DMS53 (cell line): Measurements from ENCODE around the gene C16orf78.
"Not testable (repeated sequence)": the region's sequence is repeated elsewhere in the genome, so short reads cannot be mapped to it uniquely, and the experiment has no call there.

Experiments used
- DNase-seq: peaks from one replicate; lab custom pipeline; 2025; lab: John Stamatoyannopoulos, UW

C16orf78 gene

GRCh38 chr16:49349446-49350168 is 24.0 kb upstream of the C16orf78 start:
- no peak for DNase-seq

DNA sequence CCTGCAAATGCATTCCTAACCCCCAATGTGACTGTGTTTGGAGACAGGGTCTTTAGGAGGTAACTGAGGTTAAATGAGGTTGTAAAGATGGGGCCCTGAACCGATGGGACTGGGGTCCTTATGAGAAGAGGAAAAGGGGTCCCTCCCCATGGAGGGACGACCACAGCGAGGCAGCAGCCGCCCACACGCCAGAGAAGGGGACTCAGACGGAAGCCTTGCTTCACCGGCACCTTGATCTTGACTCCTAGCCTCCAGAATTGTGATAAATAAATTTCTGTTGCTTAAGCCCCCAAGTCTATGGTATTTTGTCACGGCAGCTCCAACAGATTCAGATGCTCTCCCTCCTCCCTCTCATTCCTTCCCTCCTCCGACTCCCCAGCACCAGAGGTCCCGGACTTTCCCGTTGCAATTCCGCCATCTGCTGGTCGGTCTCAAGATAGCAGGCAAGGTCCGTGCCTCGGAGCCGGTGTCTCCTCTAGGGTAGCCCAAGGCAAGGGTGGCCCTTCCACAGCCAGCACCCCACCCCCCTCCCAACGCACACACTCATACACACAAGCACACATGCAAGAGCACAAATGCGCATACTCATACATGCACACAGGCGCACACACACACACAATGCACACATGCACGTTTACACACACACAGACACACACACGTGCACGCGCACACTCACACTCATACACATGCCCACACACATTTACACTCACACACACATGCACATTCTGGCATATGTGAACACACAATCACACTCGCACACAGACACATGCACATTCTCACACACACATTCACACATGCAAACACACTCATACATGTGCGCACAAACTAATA is 23.1 kb upstream of the C16orf78 start:
- DNase-seq = peak; percentile 57

DNA sequence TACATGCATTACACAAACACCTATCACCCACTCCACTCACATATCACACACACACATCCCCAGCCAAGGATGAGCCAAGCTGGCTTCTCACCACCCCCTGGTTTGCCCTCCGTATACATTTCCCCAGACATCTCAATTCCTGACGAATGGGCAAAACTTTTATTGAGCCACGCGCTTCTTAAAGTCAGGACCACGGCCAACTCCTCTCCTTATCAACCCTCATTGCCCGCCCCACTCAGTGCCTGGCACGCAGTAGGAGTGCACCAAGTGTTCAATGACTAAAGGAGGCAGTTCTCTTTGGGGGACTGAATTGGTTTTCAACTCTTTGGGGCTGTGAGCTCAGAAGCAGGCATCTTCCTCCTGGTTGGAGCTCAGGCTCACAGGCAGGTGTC is 22.5 kb upstream of the C16orf78 start:
- no peak for DNase-seq

GRCh38 chr16:49352892-49353291 is 20.7 kb upstream of the C16orf78 start:
- peak; percentile 11 for DNase-seq

DNA sequence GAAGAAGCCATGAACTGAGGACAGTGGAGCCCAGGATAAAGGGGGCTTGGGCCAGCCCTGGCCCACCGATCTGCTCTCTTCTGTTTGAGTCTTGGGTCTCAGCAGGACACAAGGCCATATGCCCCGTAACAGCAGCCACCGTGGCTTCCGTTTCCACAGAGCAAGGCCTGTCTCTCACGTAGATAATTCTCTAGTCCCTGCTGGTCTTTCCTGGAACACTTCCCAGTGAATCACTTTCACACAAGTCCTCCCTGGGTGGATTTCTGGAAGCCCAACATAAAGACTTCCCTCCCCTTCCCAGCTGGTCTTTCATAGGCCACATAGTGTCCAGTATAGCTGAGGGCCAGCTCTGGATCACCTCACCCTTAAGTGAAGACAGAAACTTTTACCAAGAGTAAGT is 19.9 kb upstream of the C16orf78 start:
- no peak for DNase-seq

- DNase-seq = no peak
These were observed 19.5 kb upstream of the C16orf78 start for GRCh38 chr16:49354101-49354500.

DNA sequence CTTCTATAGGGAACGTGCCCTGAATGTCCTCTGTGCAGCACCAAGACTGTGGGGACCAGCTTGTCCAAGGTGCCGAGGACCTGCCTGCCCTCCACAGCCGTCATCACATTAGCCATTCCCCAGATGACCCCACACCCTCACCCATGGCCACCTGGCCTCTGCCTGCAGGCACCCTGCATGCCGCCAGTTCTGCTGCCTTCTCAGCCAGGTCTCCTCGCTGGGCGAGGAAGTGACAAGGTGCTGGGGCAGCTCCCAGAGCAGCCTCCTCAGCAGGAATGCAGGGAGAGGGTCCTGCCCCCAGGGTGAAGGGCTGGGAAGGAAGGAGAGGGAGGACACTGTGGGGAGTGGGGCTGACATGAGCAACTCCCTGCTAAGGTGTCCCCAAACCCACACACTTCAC is 18.6 kb upstream of the C16orf78 start:
- no peak for DNase-seq

DNA sequence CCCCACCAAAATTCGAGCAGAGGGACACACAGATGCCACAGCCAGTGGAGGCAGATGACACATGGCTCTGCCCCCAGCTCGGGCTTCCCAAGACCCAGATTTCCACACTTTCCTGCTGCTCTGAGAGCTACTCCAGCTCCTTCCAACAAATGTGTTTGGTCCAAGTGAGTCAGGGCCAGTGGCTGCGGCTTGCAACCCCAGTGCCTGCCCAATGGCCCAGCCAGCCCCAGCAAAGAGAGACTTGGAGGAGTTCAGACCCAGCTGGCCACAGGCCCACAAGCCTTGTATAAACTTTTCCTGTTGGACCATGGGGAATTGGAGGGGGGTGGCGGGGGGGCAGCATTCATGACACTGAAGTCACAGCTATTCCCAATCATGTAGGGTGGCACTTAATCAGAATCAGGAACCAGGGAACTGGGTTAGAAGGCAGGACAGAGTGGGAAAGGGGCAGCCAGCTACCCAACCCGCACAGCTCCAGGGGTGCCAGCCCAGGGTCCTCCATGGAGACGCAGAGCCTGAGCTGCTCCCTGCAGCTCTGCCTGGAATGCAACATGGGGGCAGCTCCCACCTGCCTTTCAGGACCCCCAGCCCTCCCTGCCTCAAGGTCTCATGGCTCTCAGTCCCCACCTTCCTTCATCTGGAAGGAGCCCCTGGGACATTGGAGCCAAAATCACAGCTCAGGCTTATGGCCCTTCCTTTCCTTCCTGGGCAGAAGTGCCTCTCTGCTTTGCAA is 17.5 kb upstream of the C16orf78 start:
- DNase-seq = no peak

- DNase-seq = peak; percentile 4
These were observed 16.7 kb upstream of the C16orf78 start for GRCh38 chr16:49356728-49357488.

DNA sequence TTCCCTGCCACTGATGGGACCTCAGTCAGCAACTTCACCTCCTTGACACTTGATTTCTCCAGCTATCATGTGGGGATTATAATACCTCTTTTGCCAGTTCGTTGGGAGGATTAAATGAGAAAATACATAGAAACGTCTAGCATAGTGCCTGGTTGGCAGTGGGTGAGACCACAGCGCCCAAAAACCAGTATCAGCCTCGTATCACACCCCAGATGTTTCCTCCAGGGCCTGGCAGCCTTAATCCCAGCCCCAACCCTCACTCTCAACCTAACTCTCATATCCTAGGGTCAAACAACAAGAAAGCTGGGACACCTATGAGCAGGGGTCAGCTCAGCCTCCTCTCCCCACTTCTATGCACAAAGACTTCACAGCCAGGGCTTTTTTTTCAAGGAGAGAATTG is 14.0 kb upstream of the C16orf78 start:
- DNase-seq = no peak

DNA sequence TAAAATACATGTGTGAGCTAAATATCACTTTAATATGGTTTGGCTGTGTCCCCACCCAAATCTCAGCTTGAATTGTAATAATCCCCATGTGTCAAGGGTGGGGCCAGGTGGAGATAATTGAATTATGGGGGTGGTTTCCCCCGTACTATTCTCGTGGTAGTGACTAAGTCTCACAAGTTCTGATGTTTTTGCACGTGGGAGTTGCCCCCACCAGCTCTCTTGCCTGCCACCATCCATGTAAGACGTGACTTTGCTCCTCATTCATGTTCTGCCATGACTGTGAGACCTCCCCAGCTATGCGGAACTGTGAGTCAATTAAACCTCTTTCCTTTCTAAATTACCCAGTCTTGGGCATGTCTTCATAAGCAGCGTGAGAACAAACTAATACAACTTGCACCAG is 11.9 kb upstream of the C16orf78 start:
- not testable (repeated sequence) for DNase-seq

GRCh38 chr16:49362230-49362629 is 11.4 kb upstream of the C16orf78 start:
- DNase-seq = no peak

- no peak for DNase-seq
These were observed 7.7 kb upstream of the C16orf78 start for GRCh38 chr16:49365711-49366509.

DNA sequence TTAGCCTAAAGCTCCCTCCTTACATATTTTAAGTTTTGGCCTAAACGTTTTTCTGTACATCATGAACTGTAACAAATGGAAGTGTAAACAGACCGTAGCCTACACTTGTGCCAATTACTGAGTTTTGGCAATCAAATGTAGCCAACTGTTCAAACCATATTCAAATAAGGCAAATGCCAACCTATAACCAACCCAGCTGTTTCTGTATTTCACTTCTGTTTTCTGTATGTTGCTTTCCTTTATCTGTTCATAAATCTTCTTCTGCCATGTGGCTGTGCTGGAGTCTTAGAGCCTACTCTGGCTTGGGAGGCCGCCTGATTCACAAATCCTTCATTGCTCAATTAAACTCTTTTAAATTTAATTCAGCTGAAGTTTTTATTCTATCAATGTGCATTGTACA is 6.9 kb upstream of the C16orf78 start:
- no peak for DNase-seq

GRCh38 chr16:49369651-49370611 is 3.7 kb upstream of the C16orf78 start:
- DNase-seq = no peak

GRCh38 chr16:49376206-49376605 is 2.6 kb downstream of the C16orf78 start:
- DNase-seq = no peak

DNA sequence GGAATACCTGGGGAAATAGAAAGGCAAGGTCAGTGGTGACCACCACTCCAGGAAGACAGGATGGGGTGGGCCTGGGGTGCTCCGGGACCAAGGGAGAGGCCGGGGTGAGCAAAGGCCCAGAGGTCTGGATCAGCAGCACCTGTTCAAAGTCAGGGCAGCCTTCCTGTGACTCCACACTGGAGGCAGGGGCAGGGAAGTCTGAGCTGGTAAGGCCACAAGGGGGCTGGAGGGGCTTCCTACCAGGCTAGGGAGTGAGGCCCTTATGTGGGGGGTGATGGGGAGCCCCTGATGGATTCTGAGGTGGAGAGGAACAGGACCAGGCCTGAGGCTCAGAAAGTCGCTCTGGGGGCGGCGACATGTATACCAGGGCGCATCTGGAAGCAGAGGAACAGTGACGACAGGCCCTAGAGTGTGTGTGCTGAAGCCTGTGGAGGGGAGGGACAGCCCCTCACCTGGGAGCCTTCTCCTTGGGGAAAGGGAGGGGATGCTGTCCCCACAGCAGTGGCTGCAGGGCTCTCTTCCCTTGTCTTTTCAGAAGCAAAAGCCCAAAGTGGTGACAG is 3.7 kb downstream of the C16orf78 start:
- DNase-seq = no peak

DNA sequence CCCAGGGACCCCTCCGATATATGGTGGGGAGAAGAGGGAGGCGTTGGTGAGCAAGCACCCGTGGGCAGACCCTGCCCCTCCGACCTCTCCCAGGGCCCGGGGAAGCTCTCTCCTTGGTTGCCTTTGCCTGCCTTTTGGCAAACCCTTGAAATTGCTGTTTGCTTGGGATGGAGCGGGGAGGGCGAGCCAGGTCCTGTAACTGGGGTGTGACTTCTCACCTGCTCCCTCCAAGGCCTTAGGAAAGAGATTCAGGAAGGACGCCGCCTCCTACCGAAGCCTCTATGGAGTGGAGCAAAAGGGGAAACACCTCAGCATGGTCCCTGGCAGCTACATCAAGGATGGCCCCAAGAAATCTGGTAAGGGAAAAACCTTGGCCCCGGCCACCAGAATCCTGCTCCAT is 4.6 kb downstream of the C16orf78 start:
- DNase-seq = no peak

DNA sequence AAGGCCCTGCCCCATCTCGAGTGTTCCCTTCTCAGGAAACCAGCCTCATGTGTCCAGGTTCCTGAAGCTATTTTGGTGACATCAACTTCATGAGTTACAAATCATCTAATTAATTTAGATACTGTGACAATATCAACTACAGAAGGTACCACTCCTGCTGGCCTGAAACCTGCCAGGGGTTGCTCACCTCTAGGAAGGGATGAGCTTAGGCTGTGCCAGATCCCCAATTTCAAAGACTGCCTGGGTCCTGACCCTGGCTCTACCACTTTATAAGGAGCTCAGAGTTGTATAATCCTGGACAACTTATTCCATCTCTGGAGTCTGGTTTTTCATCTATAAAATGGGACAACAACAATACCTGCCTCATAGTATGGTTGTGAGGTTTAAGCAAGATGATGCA is 5.2 kb downstream of the C16orf78 start:
- DNase-seq = no peak

DNA sequence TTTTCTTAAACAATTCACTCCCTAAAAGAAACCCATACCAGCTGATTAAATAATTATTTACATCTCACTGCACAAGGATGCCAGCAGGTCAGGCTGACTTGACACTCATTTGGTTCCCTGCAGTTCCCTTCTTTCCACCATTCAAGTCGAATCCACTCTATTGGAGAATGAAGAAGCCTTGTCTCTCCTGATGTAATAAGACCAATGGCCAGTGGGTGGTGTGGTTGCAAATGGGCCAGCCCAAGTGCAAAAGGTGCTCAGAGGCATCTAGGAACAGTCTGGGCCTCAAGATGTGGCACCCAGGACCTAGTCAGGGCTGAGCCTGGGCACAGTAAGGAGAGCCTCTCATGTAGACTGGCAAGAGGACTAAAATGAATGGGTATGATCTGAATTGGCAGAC is 9.3 kb downstream of the C16orf78 start:
- DNase-seq = peak; percentile 21
